HG02623 (cell line): ENCODE measurements around the gene PRDX6.
"Not testable (repeated sequence)": the region's sequence is repeated elsewhere in the genome, so short reads cannot be mapped to it uniquely, and the experiment has no call there.

Experiments
- ATAC-seq: cut with Tn5 transposase; IDR thresholded peaks from one replicate; pipeline ENCODE4 v1.9.1; 2021; ENCODE audit warnings: moderate library complexity; ENCODE audit not compliant: unreplicated experiment

Gene PRDX6

DNA sequence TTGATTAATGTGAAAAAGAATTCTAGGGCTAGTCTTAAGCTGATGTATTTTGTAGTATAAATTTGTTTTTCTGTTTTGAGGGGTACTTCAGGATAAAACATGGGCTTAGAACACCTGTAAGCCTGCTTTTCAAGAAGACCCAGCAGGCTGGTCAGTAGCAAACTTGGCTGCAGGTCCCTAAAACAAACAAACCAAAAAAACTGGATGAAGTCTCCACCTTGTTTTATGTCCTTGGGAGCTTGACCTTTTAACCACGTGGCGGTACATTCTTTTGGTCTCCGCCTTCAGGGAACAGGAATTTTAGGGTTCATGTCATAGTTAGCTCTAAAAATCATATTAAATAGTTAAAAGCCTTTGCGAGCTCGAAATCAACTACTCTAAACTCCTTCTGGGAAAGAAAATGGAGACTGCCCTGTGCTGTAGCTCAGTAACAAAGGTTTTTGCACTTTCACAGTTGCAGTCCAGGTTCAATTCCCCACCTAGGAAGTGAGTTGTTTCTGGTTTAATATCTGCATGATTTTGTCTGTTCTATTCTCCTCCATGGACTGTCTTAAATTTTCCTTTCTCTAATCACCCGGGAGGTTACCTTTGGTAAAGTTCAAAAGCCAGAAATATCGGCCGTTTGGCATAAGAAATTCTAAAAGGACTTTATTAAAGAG lies 18.6 kb downstream of the PRDX6 start:
- ATAC-seq, result no peak

DNA sequence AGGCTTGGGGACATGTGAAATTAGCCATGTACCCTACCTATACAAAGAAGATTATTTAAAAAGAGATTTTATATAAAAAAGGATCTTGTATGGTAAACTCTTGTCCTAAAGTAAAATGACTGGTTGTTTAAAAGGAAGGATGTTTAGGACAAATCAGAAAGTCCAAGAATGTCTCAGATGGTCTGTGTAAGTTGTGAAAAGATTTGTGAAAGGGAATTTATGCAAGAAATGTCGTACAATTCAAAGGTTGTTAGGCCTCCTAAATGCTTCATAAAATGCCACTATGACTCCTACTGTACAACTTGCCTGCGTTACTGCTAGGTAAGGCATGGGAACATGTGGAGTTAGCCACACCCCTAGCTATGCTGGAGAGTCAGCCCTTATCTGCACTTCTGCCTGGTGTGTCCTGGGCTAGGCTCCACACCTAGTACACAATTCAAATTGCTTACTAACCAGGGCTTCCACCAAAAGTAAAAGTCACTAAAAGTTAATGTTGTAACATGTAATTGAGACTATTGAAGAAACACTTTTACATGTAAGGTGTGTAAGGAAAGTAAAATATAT lies 19.7 kb downstream of the PRDX6 start:
- ATAC-seq, result no peak

DNA sequence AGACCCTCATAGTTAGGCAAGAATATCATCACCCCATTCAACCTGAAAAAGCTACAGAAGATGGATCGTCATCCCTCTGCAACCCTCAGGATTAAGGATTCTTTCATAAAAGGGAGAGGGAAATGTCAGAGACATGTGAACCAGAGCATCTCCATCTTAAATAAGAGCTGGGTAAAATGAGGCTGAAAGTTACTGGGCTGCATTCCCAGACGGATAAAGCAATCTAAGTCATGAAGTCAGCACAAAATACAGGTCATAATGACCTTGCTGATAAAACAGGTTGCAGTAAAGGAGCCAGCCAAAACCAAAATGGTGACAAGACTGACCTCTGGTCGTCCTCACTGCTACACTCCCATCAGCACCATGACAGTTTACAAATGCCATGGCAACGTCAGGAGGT lies 22.6 kb downstream of the PRDX6 start:
- no peak for ATAC-seq

DNA sequence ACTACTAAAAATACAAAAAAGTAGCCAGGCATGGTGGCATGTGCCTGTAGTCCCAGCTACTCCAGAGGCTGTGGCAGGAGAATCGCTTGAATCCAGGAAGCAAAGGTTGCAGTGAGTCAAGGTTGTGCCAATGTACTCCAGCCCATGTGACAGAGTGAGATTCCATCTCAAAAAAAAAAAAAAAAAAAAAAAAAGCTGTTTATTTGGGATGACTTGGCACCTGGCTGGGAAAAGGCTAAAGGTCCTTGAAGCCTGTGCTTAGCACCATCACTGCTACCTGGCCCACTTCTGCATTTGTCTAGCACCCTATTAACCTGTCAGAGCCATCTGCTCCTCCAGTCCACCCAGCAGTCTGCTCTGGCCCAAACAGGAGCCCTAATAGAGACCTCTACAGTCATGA lies 25.0 kb downstream of the PRDX6 start:
- ATAC-seq, result no peak

DNA sequence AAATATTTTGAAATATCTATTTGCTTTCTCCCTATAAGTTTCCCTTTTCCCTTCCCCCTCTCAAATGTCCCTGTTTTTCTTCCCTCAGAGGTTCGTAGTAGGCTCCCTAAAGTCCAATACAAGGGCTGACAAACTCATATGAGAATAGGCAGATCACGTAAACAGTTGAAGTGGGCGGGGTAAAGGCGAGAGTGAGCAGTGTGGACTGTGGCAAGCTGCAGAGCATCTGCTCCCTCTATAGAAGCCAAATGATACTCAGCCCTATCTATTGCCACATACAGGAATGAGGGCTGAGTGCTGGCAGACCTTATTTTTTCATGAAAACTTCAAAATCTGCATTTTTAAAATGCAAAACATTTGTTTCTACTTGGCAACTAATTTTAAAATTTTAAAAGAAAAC lies 26.3 kb downstream of the PRDX6 start:
- ATAC-seq, result no peak

DNA sequence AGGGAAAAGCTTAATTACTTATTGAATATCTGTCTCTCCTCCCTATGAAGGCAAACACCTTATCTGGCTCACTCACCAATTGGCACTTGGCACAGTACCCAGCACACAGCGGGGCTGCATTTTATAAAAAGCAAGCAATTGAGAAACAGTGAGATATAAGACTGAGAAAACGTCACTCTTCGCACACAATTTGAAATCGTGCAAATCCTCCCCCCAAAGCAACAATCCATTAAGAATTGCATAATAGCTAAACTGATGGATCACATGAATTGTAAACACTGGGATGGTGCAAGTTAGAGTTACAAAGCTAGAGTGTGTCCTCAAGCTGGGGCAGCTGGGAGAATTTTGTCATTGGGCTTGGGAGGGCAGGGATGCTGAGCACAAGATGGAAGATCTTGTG lies 27.1 kb downstream of the PRDX6 start:
- no peak for ATAC-seq

DNA sequence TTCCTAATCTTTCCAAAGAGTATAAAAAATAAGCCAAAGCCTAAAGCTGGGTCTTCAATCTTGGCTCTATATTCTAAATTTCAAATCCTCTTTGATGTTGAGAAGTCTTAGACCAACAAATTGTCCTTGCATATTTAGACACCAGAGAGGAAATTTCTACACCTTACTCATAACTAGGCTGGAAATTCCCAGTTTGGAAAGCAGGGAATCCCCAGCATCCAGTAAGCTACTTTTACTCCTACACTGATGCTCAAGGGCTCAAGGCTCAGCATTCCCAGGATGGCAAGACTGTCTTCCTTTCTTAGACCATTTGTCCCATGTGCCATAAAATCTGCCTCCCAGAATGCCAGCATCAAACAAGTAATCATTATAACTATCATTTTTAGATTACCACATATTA lies 28.3 kb downstream of the PRDX6 start:
- no peak for ATAC-seq

DNA sequence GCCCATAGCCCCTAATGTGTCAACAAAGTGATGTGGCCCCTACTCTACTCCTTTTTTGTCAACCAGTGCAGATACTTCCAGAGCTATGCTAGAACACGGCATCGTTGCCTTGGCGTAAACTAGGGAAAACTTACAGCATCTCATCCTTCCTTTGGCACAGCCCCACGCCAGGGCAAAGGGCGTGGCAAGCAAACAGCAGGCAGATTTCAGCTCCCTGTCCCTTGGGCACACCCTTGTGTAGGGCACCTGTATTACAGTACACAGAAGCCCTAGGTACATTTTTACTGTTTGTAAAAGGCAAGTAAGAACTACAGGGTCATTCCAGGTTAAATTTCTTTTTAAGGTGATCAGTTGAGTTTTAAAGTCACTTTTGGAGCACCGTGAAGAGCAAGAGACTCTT lies 29.3 kb downstream of the PRDX6 start:
- ATAC-seq, result no peak

DNA sequence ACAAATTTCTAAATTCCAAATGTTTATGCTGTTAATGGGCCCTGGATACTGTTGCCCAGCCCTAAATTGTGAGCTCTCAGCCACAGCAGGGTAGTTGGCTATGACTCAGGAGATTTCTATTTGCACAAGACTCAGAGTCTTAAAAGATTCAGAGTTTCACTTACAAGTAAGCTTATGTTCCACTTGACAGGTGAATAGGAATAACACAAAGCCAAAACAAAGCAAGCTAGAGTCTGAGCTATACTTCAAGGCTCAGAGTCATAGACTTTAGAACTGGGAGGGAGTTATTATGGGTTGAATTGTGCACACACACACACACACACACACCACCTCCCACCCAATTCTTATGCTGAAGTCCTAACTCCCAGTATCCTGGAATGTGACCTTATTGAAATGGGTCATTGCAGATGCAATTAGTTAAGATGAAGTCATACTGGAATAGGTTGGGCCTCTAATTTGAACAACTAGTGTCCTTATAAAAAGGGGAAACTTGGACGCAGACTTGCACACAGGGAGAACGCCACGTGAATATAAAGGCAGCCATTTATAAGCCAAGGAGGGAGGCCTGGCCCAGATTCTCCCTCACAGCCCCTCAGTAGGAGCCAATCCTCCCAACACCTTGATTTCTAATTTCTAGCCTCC lies 30.2 kb downstream of the PRDX6 start:
- no peak for ATAC-seq

DNA sequence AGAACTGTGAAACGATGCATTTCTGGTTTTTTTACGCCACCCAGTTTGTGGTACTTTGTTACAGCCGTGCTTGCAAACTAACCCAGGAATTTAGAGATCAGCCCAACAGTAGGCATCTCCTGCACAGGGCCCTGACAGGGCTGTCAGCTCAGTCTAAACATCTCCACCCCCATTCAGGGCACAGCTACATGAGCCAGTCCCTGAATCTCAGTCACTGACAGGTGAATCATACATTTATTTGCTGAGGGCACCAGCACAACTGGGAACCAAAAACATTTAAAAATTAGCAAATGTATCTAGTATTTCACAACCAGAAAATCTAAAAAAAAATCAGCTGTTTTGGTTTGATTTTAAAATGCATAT lies 30.7 kb downstream of the PRDX6 start:
- no peak for ATAC-seq

DNA sequence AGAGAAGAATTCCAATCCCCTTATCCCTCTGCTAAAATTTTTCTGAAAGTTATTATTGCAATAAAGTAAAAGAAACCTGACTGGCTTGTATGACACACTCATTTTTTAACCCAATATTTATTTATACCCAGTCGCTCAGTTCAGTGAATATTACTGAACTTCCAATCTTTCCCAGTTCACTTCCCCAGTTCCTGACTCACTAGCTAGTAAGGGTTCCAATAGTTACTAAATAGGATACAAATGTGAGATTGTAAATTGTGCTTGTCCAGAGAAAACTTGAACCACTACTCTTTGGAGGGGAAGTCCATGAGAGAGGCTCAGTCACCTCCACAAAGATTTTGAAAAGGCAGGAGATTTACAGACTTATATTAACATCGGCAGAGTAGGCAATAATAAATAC lies 31.4 kb downstream of the PRDX6 start:
- no peak for ATAC-seq

DNA sequence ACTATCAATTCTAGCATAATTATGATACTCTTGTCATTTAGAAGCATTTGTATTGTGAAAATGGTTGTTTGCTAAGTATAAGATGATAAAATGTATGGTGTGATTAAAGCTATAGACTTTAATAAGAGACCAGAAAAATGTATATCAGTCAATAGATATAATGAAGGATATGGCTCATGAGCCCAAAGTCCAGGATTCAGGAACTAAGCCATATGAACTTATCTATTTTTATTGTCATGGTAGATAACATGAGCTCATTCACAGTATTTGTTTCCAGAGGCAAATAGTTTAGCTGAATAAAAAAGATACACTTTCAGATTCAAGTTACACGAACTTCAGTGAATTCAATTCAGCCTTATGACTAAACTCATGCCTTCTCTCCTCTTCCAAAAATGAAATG lies 32.7 kb downstream of the PRDX6 start:
- ATAC-seq, result no peak

DNA sequence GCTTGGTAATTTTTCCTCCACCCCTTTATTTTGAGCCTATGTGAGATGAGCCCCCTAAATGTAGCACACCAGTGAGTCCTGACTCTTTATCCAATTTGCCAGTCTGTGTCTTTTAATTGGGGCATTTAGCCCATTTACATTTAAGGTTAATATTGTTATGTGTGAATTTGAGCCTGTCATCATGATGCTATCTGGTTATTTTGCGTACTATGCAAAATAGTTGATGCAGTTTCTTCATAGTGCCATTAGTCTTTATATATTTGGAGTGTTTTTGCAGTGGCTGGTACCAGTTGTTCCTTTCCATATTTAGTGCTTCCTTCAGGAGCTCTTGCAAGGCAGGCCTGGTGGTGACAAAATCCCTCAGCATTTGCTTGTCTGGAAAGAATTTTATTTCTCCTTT lies 37.4 kb downstream of the PRDX6 start:
- not testable (repeated sequence) for ATAC-seq

DNA sequence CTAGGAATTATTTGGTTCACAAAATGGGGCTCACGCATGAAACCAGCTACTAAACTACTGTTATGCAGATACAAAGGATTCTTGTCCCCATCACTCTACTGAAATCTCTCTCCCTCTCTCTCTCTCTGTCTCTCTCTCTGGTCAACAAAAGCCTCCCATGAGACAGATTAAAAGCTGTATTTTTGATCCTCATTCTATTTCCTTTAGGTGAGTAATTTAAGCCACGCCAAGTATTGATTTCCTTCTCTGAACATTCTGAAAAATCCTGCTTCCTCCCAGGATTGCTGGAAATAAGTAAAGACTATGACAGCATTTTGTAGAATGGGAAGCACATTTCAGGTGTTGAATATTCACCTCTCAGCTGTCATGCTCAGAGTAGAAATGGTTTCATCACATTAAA lies 43.7 kb downstream of the PRDX6 start:
- no peak for ATAC-seq

DNA sequence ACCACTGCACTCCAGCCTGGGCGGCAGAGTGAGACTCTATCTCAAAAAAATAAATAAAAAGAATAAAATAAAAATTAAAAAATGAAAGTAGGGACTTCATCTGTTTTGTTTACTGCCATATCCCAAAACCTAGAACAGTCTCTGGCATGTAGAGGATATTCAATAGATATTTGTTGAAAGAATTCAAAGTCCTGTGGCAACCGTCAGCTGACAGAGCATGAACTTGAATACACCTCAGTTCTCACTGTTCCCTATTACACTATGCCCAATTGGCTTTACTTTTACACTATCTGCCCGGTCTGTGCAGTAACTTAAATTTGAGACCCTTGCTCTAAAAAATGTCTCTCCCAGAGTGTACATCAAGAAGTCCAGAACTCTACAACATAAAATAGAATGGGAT lies 46.2 kb downstream of the PRDX6 start:
- ATAC-seq, result no peak

DNA sequence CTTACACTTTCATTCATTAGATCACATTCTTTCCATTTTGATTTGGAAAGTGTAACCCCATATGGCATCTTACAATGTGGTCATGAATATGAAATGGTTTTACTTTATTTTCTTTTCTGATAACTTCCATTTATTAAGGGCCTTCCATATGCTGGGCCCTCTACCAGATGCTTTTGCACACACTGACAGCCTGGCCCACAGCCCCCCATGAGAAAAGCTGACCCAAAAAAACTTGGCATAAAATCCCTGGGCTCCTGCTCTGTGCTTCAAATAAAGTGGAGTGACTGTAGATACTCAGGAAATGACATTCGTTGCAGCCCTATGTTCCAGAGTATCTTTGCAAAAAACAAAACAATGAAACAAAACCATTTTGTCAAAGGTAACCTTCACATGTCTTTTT lies 48.8 kb downstream of the PRDX6 start:
- ATAC-seq, result no peak

DNA sequence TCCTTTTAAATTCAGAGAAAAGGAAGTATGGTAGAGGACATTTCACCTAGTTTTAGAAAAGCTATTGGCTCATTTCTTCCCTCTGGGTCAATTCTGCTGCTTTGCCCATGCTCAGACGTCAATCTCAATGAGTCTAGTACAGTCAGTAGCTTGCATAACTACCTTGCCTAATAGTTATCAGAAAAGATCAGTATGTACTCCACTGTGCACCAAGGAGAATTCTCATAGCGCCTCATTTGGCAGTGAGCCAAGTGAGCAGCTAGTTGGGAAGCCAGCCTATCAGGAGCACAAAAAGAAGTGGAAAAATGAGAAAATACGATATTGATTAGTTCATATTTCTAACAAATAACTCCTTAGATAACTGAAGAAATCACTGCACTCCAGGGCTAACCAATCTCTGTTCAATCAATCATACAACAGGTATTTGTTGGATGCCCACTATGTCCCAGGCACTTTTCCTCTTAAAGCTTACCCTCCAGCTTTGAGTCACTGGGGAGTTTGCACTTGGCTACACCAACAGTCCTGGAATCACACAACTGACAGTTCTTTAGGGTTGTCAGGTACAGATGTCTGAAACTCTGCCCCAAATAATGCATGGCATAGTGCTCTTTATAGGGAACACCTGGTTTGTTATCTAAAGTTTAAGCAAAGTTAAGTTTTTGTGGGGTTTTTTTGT lies 50.2 kb downstream of the PRDX6 start:
- no peak for ATAC-seq

DNA sequence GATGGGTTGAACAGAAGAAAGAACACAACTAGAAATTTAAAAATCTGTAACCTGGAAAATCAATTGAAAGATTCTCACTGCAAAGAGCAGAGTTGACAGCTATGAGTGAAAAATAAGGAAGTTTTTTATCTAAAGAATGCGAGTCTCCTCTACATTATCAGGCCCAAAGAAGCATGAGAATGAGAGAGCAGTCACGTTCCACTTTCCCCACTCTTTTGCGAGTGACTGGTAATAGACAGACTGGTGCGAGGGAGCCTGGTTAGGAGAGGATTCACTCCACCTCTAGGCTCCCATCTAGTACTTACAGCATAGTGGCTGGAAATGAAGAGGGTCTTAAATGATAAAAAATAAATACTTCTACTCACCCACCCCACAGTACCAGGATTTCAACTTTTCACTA lies 52.0 kb downstream of the PRDX6 start:
- no peak for ATAC-seq

DNA sequence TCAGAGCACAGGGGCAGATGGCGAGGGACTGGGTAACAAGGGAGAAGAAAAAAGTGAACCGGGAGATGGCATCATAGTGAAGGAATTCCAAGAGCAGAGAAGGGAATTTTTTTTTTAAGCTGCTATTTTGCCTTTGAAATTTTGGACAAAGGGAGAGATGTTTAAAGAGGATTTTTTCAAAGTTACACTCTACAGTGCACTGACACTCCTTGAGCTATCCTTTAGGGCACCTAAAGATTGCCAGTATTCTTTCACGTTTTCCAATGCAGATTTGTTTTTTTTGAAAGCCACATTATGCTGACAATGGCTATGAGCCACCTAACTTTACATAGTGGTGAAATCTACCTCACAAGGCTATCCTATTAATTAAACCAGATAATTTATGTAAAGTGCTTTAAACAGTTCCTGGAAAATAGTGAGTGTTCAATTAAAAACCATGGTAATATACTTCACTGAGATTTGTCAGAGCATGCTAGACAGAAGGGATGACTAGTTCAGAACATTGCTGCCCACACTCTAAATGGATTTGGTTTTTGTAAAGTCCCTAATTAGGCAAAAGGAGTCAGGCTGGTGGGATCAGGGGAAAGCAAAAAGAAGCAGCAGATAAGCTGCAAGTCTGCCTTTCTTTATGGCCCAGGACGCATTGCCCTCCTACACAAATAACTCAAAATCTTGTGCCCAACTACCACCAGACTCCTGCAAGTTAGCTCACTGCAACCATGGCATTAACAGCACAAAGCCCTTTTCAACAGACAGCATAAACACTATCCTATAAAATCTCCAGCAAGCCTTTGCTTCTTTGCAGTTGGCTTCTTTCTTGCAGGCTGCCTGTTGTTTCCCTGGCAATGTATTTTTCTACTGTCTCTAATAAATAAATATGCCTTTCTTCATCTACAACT lies 53.9 kb downstream of the PRDX6 start:
- no peak for ATAC-seq

DNA sequence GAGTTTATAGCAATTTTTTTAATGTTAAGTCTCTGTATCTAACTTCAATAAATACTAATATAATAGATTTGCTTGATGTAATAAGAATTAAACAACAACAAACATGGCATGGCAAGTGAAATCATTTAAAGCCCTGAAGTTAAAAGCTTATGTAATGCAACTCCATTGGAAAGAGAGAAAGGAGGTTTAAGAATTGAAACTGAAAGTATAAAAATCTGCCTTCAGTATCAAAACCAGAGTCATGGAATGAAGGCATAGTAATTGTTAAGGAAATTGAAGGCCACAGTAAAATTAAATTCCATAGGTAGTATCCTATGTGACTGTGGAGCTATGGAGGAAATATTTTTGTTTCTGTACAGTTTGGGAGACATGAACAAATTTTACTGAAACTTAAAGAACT lies 55.1 kb downstream of the PRDX6 start:
- no peak for ATAC-seq

DNA sequence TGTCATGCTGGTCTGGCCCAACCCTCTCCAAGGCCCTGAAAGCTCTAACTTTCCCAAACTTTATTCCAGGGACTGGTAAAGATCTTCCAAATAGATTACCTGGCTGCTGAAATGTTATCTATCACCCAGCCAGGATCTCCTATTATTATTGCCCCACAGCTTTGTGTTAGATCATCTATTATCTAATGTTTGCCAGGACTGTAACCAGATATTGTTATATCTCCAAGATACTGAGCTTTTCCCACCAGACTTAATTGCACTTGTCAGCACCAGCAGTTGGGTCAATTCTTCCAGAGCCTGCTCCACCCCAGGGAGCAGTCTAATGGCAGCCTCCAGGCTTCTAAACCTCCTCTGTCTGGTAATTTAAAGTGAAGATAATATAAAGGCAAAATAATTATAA lies 59.1 kb downstream of the PRDX6 start:
- ATAC-seq, result no peak
